Chondrocyte (in vitro differentiated cells): ENCODE results near the gene UBQLNL. TPM values are rescaled to one million over a fixed set of nuclear protein-coding genes. Genes with fewer than 3 reads are reported as not detected.

Experiments used
- DNase-seq: peaks from one replicate; pipeline ENCODE4 v3.0.0; 2021; ENCODE audit warnings: mixed read lengths, low spot score
- H3K27ac Mint-ChIP-seq: one replicate; pipeline ENCODE4 v1.8.0; 2021; ENCODE audit warnings: mild to moderate bottlenecking, moderate library complexity, mixed read lengths; ENCODE audit not compliant: unreplicated experiment
- H3K27me3 Mint-ChIP-seq: 2 replicates; pipeline ENCODE4 v1.8.0; 2021; ENCODE audit warnings: low read depth, mixed read lengths
- H3K36me3 Mint-ChIP-seq: 2 replicates; pipeline ENCODE4 v1.8.0; 2021; ENCODE audit warnings: low read depth, mixed read lengths
- H3K4me1 Mint-ChIP-seq: 2 replicates; pipeline ENCODE4 v1.8.0; 2021; ENCODE audit warnings: low read depth, mild to moderate bottlenecking, mixed read lengths
- H3K4me3 Mint-ChIP-seq: one replicate; pipeline ENCODE4 v1.8.0; 2021; ENCODE audit warnings: mild to moderate bottlenecking, moderate library complexity, mixed read lengths; ENCODE audit not compliant: unreplicated experiment
- H3K9me3 Mint-ChIP-seq: 2 replicates; pipeline ENCODE4 v1.8.0; 2021; ENCODE audit warnings: low read depth, mixed read lengths
- CTCF ChIP-seq: fragments of 200-600 bp; sonication (generic); IDR thresholded peaks from 2 replicates; pipeline ENCODE4 v1.5.0; 2021; ENCODE audit warnings: antibody characterized with exemption, mild to moderate bottlenecking, moderate library complexity
- total RNA-seq: library from RNA; stranded (reverse); gene quantifications from 3 replicates; pipeline ENCODE4 v1.2.1, GENCODE V29; 2021

UBQLNL gene
- total RNA-seq, 1 donor from 2014 or later = 0.22 TPM

DNA sequence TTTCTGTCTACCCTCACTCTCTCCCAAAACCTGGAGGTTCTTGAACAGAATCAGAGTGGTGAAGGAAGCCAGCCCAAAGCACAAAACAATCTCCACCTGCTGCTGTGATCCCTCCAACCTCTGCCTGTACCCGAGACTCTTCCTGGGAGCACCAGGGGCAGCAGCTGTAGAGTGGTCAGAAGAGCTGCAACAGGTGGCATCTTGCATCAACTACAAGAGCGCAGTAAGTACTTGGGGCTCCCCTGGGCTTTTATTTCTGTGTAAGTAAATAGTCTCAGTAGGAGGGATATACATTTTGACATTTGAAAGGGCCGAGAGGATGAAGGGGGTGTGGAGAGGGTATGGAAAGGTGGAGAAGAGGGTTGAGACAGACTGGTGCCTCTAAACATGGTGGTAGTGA is 8.3 kb upstream of the UBQLNL start:
- no peaks in the 10 kb centered on the region for H3K4me1 Mint-ChIP-seq

GRCh38 chr11:5522308-5522707 is 5.8 kb upstream of the UBQLNL start:
- no peak overlapping the region for H3K27ac Mint-ChIP-seq
- no peaks in the 10 kb centered on the region for H3K9me3 Mint-ChIP-seq
- H3K4me3 Mint-ChIP-seq = no peak overlapping the region
- H3K36me3 Mint-ChIP-seq = no peaks in the 10 kb centered on the region
- H3K27me3 Mint-ChIP-seq = peaks cover 20% of the 10 kb centered on the region
- DNase-seq = no peak
- H3K4me1 Mint-ChIP-seq = no peaks in the 10 kb centered on the region
- TF ChIP-seq CTCF = no peak

More for the DNA sequence above, 8.3 kb upstream of the UBQLNL start:
- no peak for DNase-seq
- H3K36me3 Mint-ChIP-seq = no peaks in the 10 kb centered on the region
- H3K9me3 Mint-ChIP-seq = no peaks in the 10 kb centered on the region
- H3K27ac Mint-ChIP-seq = no peak overlapping the region
- no peak overlapping the region for H3K4me3 Mint-ChIP-seq
- peaks cover 22% of the 10 kb centered on the region for H3K27me3 Mint-ChIP-seq
- TF ChIP-seq CTCF = no peak

- no peak for TF ChIP-seq CTCF
- no peak for DNase-seq
- no peaks in the 10 kb centered on the region for H3K9me3 Mint-ChIP-seq
- H3K27me3 Mint-ChIP-seq = peaks cover 20% of the 10 kb centered on the region
- H3K4me3 Mint-ChIP-seq = no peak overlapping the region
- no peak overlapping the region for H3K27ac Mint-ChIP-seq
- no peaks in the 10 kb centered on the region for H3K36me3 Mint-ChIP-seq
- H3K4me1 Mint-ChIP-seq = no peaks in the 10 kb centered on the region
Measured at GRCh38 chr11:5521540-5521939, 5.0 kb upstream of the UBQLNL start.

- H3K9me3 Mint-ChIP-seq = no peaks in the 10 kb centered on the region
- H3K27me3 Mint-ChIP-seq = peaks cover 15% of the 10 kb centered on the region
- no peaks in the 10 kb centered on the region for H3K4me1 Mint-ChIP-seq
- no peak overlapping the region for H3K27ac Mint-ChIP-seq
- no peak for DNase-seq
- no peak overlapping the region for H3K4me3 Mint-ChIP-seq
- H3K36me3 Mint-ChIP-seq = peaks cover 1% of the 10 kb centered on the region
- no peak for TF ChIP-seq CTCF
Measured at GRCh38 chr11:5514841-5515240, 1.7 kb downstream of the UBQLNL start.

- H3K27ac Mint-ChIP-seq = no peak within 1 kb of the TSS
- no peaks in the 10 kb centered on the region for H3K9me3 Mint-ChIP-seq
- no peak for DNase-seq
- TF ChIP-seq CTCF = no peak
- peaks cover 1% of the 10 kb centered on the region for H3K36me3 Mint-ChIP-seq
- H3K4me1 Mint-ChIP-seq = no peaks in the 10 kb centered on the region
- no peak within 1 kb of the TSS for H3K4me3 Mint-ChIP-seq
- peaks cover 24% of the 10 kb centered on the region for H3K27me3 Mint-ChIP-seq
Measured at GRCh38 chr11:5509803-5510202, 6.7 kb downstream of the UBQLNL start, which contains the start of gene UBQLN3. Gene UBQLN3 (minus strand): TSS chr11:5509957. CDS start chr11:5509558, 399 bp downstream.
